H9 (cell line): ENCODE results near the gene ZNF621. TPM values are rescaled to one million over a fixed set of nuclear protein-coding genes. Genes with fewer than 3 reads are reported as not detected.

ENCODE experiments used
- DNase-seq: peaks from one replicate; pipeline ENCODE4 v3.0.0-alpha.2; 2017
- H2AFZ ChIP-seq: one replicate; pipeline ENCODE4 v1.6.1; 2013; ENCODE audit warnings: mild to moderate bottlenecking, low read length, control low read depth, moderate library complexity
- H2AK5ac ChIP-seq: 2 replicates; pipeline ENCODE4 v1.6.1; 2013; ENCODE audit warnings: low read length, control low read depth, mixed read lengths; ENCODE audit not compliant: insufficient read length
- H2BK120ac ChIP-seq: one replicate; pipeline ENCODE4 v1.6.1; 2013; ENCODE audit warnings: low read depth, mild to moderate bottlenecking, low read length, control low read depth, inconsistent platforms; ENCODE audit not compliant: poor library complexity, severe bottlenecking
- H2BK12ac ChIP-seq: 2 replicates; pipeline ENCODE4 v1.6.1; 2013; ENCODE audit warnings: low read length, control low read depth, mixed read lengths, low read depth; ENCODE audit not compliant: insufficient read length
- H2BK15ac ChIP-seq: 2 replicates; pipeline ENCODE4 v1.6.1; 2013; ENCODE audit warnings: low read depth, low read length, control low read depth
- H2BK20ac ChIP-seq: one replicate; pipeline ENCODE4 v1.6.1; 2013; ENCODE audit warnings: low read depth, mild to moderate bottlenecking, low read length, control low read depth, inconsistent platforms; ENCODE audit not compliant: poor library complexity, severe bottlenecking
- H2BK5ac ChIP-seq: 2 replicates; pipeline ENCODE4 v1.6.1; 2013; ENCODE audit warnings: low read length, control low read depth, mixed read lengths; ENCODE audit not compliant: insufficient read length
- H3K14ac ChIP-seq: 2 replicates; pipeline ENCODE4 v1.6.1; 2013; ENCODE audit warnings: low read length, control low read depth; ENCODE audit not compliant: insufficient read depth
- H3K18ac ChIP-seq: 2 replicates; pipeline ENCODE4 v1.6.1; 2013; ENCODE audit warnings: low read depth, mild to moderate bottlenecking, mixed read lengths, low read length, control low read depth; ENCODE audit not compliant: insufficient read length
- H3K23ac ChIP-seq: 2 replicates; pipeline ENCODE4 v1.6.1; 2013; ENCODE audit warnings: low read length, control low read depth, mixed read lengths, low read depth; ENCODE audit not compliant: insufficient read length
- H3K23me2 ChIP-seq: 2 replicates; pipeline ENCODE4 v1.6.1; 2013; ENCODE audit warnings: low read depth, mild to moderate bottlenecking, mixed read lengths, low read length, control low read depth; ENCODE audit not compliant: insufficient read length, poor library complexity, severe bottlenecking
- H3K27ac ChIP-seq: 2 replicates; pipeline ENCODE4 v1.5.1; 2013; ENCODE audit warnings: low read length, control low read depth, mixed read lengths, low read depth; ENCODE audit not compliant: insufficient read length
- H3K27me3 ChIP-seq: 2 replicates; pipeline ENCODE4 v1.6.1; 2013; ENCODE audit warnings: low read length, control low read depth, inconsistent platforms; ENCODE audit not compliant: insufficient read depth
- H3K4ac ChIP-seq: 2 replicates; pipeline ENCODE4 v1.6.1; 2013; ENCODE audit warnings: low read depth, mild to moderate bottlenecking, control low read depth, inconsistent platforms, low read length, moderate library complexity
- H3K4me1 ChIP-seq: 2 replicates; pipeline ENCODE4 v1.6.1; 2013; ENCODE audit warnings: low read length, control low read depth, inconsistent platforms; ENCODE audit not compliant: insufficient read depth
- H3K4me2 ChIP-seq: 2 replicates; pipeline ENCODE4 v1.6.1; 2013; ENCODE audit warnings: low read length, control low read depth, mixed read lengths; ENCODE audit not compliant: insufficient read length, insufficient read depth
- H3K56ac ChIP-seq: 2 replicates; pipeline ENCODE4 v1.6.1; 2013; ENCODE audit warnings: low read depth, mild to moderate bottlenecking, mixed read lengths, low read length, control low read depth; ENCODE audit not compliant: insufficient read length
- H3K79me1 ChIP-seq: 2 replicates; pipeline ENCODE4 v1.6.1; 2013; ENCODE audit warnings: low read depth, mild to moderate bottlenecking, moderate library complexity, low read length, control low read depth, inconsistent platforms; ENCODE audit not compliant: insufficient read depth, poor library complexity, severe bottlenecking
- H3K79me2 ChIP-seq: 2 replicates; pipeline ENCODE4 v1.6.1; 2013; ENCODE audit warnings: low read length, control low read depth, inconsistent platforms; ENCODE audit not compliant: insufficient read depth
- H3K9ac ChIP-seq: 2 replicates; pipeline ENCODE4 v1.6.1; 2013; ENCODE audit warnings: low read length, control low read depth, mixed read lengths; ENCODE audit not compliant: insufficient read length; ENCODE audit errors: extremely low read depth
- H3K9me3 ChIP-seq: one replicate; pipeline ENCODE4 v1.6.1; 2013; ENCODE audit warnings: low read depth, low read length, inconsistent platforms; ENCODE audit not compliant: control insufficient read depth
- H3T11ph ChIP-seq: one replicate; pipeline ENCODE4 v1.6.1; 2013; ENCODE audit warnings: mild to moderate bottlenecking, low read length, control low read depth, inconsistent platforms
- H4K20me1 ChIP-seq: one replicate; pipeline ENCODE4 v1.6.1; 2013; ENCODE audit not compliant: control insufficient read depth, insufficient read length, insufficient read depth
- H4K5ac ChIP-seq: 2 replicates; pipeline ENCODE4 v1.6.1; 2013; ENCODE audit warnings: low read depth, mild to moderate bottlenecking, mixed read lengths, low read length, control low read depth; ENCODE audit not compliant: insufficient read length
- H4K8ac ChIP-seq: replicated peaks from 2 replicates; pipeline ENCODE4 v1.6.1; 2013; ENCODE audit warnings: low read length, control low read depth, mixed read lengths, low read depth; ENCODE audit not compliant: insufficient read length
- H4K91ac ChIP-seq: 2 replicates; pipeline ENCODE4 v1.6.1; 2013; ENCODE audit warnings: low read depth, mild to moderate bottlenecking, moderate library complexity, mixed read lengths, low read length, control low read depth; ENCODE audit not compliant: insufficient read length
- H3K27ac Mint-ChIP-seq, 3 experiments: 2 replicates in 2 of 3; 3 replicates in 1 of 3; pipeline ENCODE4 v1.8.0; 2020 to 2021; ENCODE audit warnings: mixed read lengths in 3 of 3, mild to moderate bottlenecking in 1 of 3, moderate library complexity in 1 of 3
- H3K27me3 Mint-ChIP-seq: 2 replicates; pipeline ENCODE4 v1.8.0; 2021; ENCODE audit warnings: low read depth, mild to moderate bottlenecking, moderate library complexity, mixed read lengths
- H3K36me3 Mint-ChIP-seq, 3 experiments: 2 replicates in 2 of 3; 3 replicates in 1 of 3; pipeline ENCODE4 v1.8.0; 2020 to 2021; ENCODE audit warnings: low read depth in 3 of 3, mixed read lengths in 3 of 3; ENCODE audit not compliant: insufficient read depth in 1 of 3
- H3K4me1 Mint-ChIP-seq, 2 experiments: 2 replicates each; pipeline ENCODE4 v1.8.0; 2020; ENCODE audit warnings: mixed read lengths in 2 of 2
- H3K4me3 Mint-ChIP-seq, 2 experiments: 2 replicates in 1 of 2; 3 replicates in 1 of 2; pipeline ENCODE4 v1.8.0; 2020 to 2021; ENCODE audit warnings: mild to moderate bottlenecking in 2 of 2, mixed read lengths in 2 of 2, moderate library complexity in 1 of 2
- H3K9me3 Mint-ChIP-seq, 2 experiments: 2 replicates in 1 of 2; 3 replicates in 1 of 2; pipeline ENCODE4 v1.8.0; 2020; ENCODE audit warnings: mild to moderate bottlenecking in 2 of 2, mixed read lengths in 2 of 2, moderate library complexity in 1 of 2
- CTCF ChIP-seq: fragments of 200-600 bp; sonication (generic); conservative IDR thresholded peaks from 3 replicates; pipeline ENCODE4 v1.8.0; 2021; ENCODE audit warnings: antibody characterized with exemption, mild to moderate bottlenecking
- WGBS: extraction: QIAGEN DNeasy Blood & Tissue Kit; methylation state at CpG from one replicate; pipeline ENCODE4 v1.1.7; 2013; ENCODE audit warnings: missing lambda C conversion rate, low lambda C conversion rate, mixed read lengths; ENCODE audit not compliant: insufficient read length; ENCODE audit errors: extremely low coverage; 5-methylcytosine and 5-hydroxymethylcytosine counted together
- total RNA-seq: library from RNA; stranded (reverse); gene quantifications from 2 replicates; pipeline ENCODE4 v1.2.1, GENCODE V29; 2021

ZNF621 gene
- total RNA-seq, 1 experiment from 2014 or later: 23.8 TPM

- Histone ChIP-seq H3K79me1 (no peaks in the 10 kb centered on the region), H4K20me1 (no peaks in the 10 kb centered on the region), H4K5ac (no peak overlapping the region), H3T11ph (no peak overlapping the region), H4K91ac (no peak overlapping the region), H3K27me3 (no peaks in the 10 kb centered on the region), H2BK15ac (no peak overlapping the region), H3K4me2 (no peak overlapping the region), H3K9ac (no peak overlapping the region), H3K4ac (no peak overlapping the region), H2BK120ac (no peak overlapping the region), H3K18ac (no peak overlapping the region), H3K56ac (no peak overlapping the region), H3K4me1 (peaks cover 2% of the 10 kb centered on the region; the same call in 1 of the 2 replicates), H3K23me2 (no peaks in the 10 kb centered on the region), H3K14ac (no peak overlapping the region), H3K23ac (no peak overlapping the region), H2BK5ac (no peak overlapping the region), H4K8ac (no peak overlapping the region), H3K79me2 (no peaks in the 10 kb centered on the region), H2BK12ac (no peak overlapping the region), H3K9me3 (no peaks in the 10 kb centered on the region), H3K27ac (no peak overlapping the region), H2AK5ac (no peak overlapping the region), H2AFZ (no peak overlapping the region), H2BK20ac (no peak overlapping the region)
- DNase-seq: no peak
- no peak overlapping the region for H3K27ac Mint-ChIP-seq
- H3K9me3 Mint-ChIP-seq: no peaks in the 10 kb centered on the region; a peak in 1 of 5 replicates
- H3K4me1 Mint-ChIP-seq: peaks cover 30 to 32% of the 10 kb centered on the region in 2 experiments
- peaks cover 3% of the 10 kb centered on the region; the same call in 1 of the 2 replicates for H3K27me3 Mint-ChIP-seq
- no CpG with 5 or more reads among the region's 1 CpG for whole genome bisulfite sequencing
- no peak overlapping the region for H3K4me3 Mint-ChIP-seq
- H3K36me3 Mint-ChIP-seq: no peaks in the 10 kb centered on the region
- TF ChIP-seq CTCF: no peak
Measured at GRCh38 chr3:40581166-40581565, 56.4 kb downstream of the ZNF621 start.
